Measurements from ENCODE around the gene MAPKAP1. TPM values are rescaled to one million over a fixed set of nuclear protein-coding genes. Genes with fewer than 3 reads are reported as not detected.

MAPKAP1 gene
- total RNA-seq, 2 donors from 2014 or later: 83.7 to 91.8 TPM

- TF ChIP-seq POLR2A (IDR thresholded peaks at IDR 0.05): no peak
- no peak for TF ChIP-seq CTCF (IDR thresholded peaks at IDR 0.05)
- no peak for ATAC-seq
- Histone ChIP-seq H3K9me3 (no peaks in the 10 kb centered on the region), H3K36me3 (replicated peaks in 1 of 2; ENCODE audit: insufficient read depth in 1 of 2, low read depth in 2 of 2) (no peaks in the 10 kb centered on the region), H3K4me1 (no peaks in the 10 kb centered on the region), H3K4me3 (no peak overlapping the region), H3K27ac (no peak overlapping the region), H3K27me3 (no peaks in the 10 kb centered on the region)
- no peak for DNase-seq
- intact Hi-C loops (cut with DNase I): no loop called here
- WGBS, 2 donors: 92 to 94% methylated on average over 5 of the region's 5 CpGs
Measured at GRCh38 chr9:125522328-125522725, 184.7 kb downstream of the MAPKAP1 start.

- Histone ChIP-seq H3K9me3 (no peaks in the 10 kb centered on the region), H3K36me3 (replicated peaks in 1 of 2; ENCODE audit: insufficient read depth in 1 of 2, low read depth in 2 of 2) (no peaks in the 10 kb centered on the region), H3K4me3 (no peak overlapping the region), H3K27me3 (no peaks in the 10 kb centered on the region), H3K4me1 (no peaks in the 10 kb centered on the region), H3K27ac (no peak overlapping the region)
- TF ChIP-seq CTCF (IDR thresholded peaks at IDR 0.05): no peak
- TF ChIP-seq POLR2A (IDR thresholded peaks at IDR 0.05): no peak
- WGBS, 2 donors: 70 to 79% methylated on average over 3 of the region's 3 CpGs
- DNase-seq (no peak), ATAC-seq (no peak)
- intact Hi-C loops (cut with DNase I): no loop called here
Measured at GRCh38 chr9:125521462-125522327, 185.3 kb downstream of the MAPKAP1 start.

- H3K27ac ChIP-seq: no peak overlapping the region
- no peak for ATAC-seq
- no peaks in the 10 kb centered on the region for H3K27me3 ChIP-seq
- 59 to 65% methylated on average over 3 of the region's 3 CpGs for WGBS, 2 donors
- DNase-seq: no peak
- no peaks in the 10 kb centered on the region for H3K36me3 ChIP-seq (replicated peaks in 1 of 2; ENCODE audit: insufficient read depth in 1 of 2, low read depth in 2 of 2)
- intact Hi-C loops (cut with DNase I): no loop called here
- no peak overlapping the region for H3K4me3 ChIP-seq
- TF ChIP-seq CTCF (IDR thresholded peaks at IDR 0.05) (no peak), POLR2A (IDR thresholded peaks at IDR 0.05) (no peak)
- H3K9me3 ChIP-seq: no peaks in the 10 kb centered on the region
- no peaks in the 10 kb centered on the region for H3K4me1 ChIP-seq
Measured at GRCh38 chr9:125519734-125520133, 187.3 kb downstream of the MAPKAP1 start.

GRCh38 chr9:125517577-125517976 lies 189.4 kb downstream of the MAPKAP1 start:
- H3K27me3 ChIP-seq: no peaks in the 10 kb centered on the region
- peaks cover 15% of the 10 kb centered on the region for H3K4me1 ChIP-seq
- H3K9me3 ChIP-seq: no peaks in the 10 kb centered on the region
- H3K36me3 ChIP-seq (replicated peaks in 1 of 2; ENCODE audit: insufficient read depth in 1 of 2, low read depth in 2 of 2): no peaks in the 10 kb centered on the region
- WGBS, 2 donors: 87 to 91% methylated on average over 4 of the region's 4 CpGs
- no peak overlapping the region for H3K4me3 ChIP-seq
- no peak overlapping the region for H3K27ac ChIP-seq
- TF ChIP-seq POLR2A (IDR thresholded peaks at IDR 0.05) (no peak), CTCF (IDR thresholded peaks at IDR 0.05) (no peak)
- ATAC-seq (no peak), DNase-seq (no peak)
- intact Hi-C loops (cut with DNase I): no loop called here
